OCI-LY3 (cell line): Measurements from ENCODE around the gene SCN8A.

Experiments
- H2AFZ ChIP-seq: fragments of 200-600, 300-600 bp; shearing (Covaris generic); 2 replicates; pipeline ENCODE4 v1.6.0; 2014; ENCODE audit warnings: antibody characterized with exemption, low read depth, low read length
- H3K27ac ChIP-seq: fragments of 200-600, 300-600 bp; sonication (generic); 2 replicates; pipeline ENCODE4 v1.5.1; 2014; ENCODE audit warnings: mild to moderate bottlenecking, low read length, moderate library complexity, mixed read lengths
- H3K27me3 ChIP-seq: fragments of 200-600, 300-600 bp; sonication (generic); 2 replicates; pipeline ENCODE4 v1.6.1; 2014; ENCODE audit warnings: low read depth, low read length, mixed read lengths
- H3K36me3 ChIP-seq: fragments of 200-600, 300-600 bp; sonication (generic); replicated peaks from 2 replicates; pipeline ENCODE3; 2014; ENCODE audit warnings: low read depth, low read length, mixed read lengths
- H3K4me1 ChIP-seq: fragments of 300-600, 200-600 bp; sonication (generic); 2 replicates; pipeline ENCODE4 v1.6.1; 2014; ENCODE audit warnings: low read length, mixed read lengths
- H3K4me2 ChIP-seq: fragments of 200-600, 300-600 bp; sonication (generic); 2 replicates; pipeline ENCODE4 v1.6.1; 2014; ENCODE audit warnings: low read length, mixed read lengths
- H3K4me3 ChIP-seq: fragments of 300-600, 200-600 bp; sonication (generic); 2 replicates; pipeline ENCODE4 v1.5.1; 2014; ENCODE audit warnings: antibody characterized with exemption, mild to moderate bottlenecking, low read length, moderate library complexity
- H3K79me2 ChIP-seq: fragments of 300-600, 200-600 bp; shearing (Covaris generic); 2 replicates; pipeline ENCODE4 v1.6.1; 2014; ENCODE audit warnings: mild to moderate bottlenecking, low read length, mixed read lengths
- H3K9ac ChIP-seq: fragments of 300-600, 200-600 bp; shearing (Covaris generic); 2 replicates; pipeline ENCODE4 v1.6.0; 2014; ENCODE audit warnings: mild to moderate bottlenecking, low read length, moderate library complexity
- H3K9me3 ChIP-seq: fragments of 200-600, 300-600 bp; shearing (Covaris generic); 2 replicates; pipeline ENCODE4 v1.6.1; 2014; ENCODE audit warnings: low read length, mixed read lengths; ENCODE audit not compliant: insufficient read depth
- H4K20me1 ChIP-seq: fragments of 200-600, 300-600 bp; sonication (generic); 2 replicates; pipeline ENCODE4 v1.6.1; 2016; ENCODE audit warnings: low read length, mixed read lengths; ENCODE audit not compliant: insufficient read depth
- EZH2phosphoT487 ChIP-seq: fragments of 200-600 bp; shearing (Covaris generic); IDR thresholded peaks from 2 replicates; pipeline ENCODE4 v1.6.1; 2018; ENCODE audit warnings: antibody characterized with exemption, mixed run types, low read depth
- TF ChIP-seq, protein P1 (sequence below): fragments of 200-600, 300-600 bp; sonication (generic); IDR thresholded peaks from 2 replicates; pipeline ENCODE4 v1.5.1; 2014; ENCODE audit warnings: antibody characterized with exemption, low read length, low read depth

SCN8A gene

DNA sequence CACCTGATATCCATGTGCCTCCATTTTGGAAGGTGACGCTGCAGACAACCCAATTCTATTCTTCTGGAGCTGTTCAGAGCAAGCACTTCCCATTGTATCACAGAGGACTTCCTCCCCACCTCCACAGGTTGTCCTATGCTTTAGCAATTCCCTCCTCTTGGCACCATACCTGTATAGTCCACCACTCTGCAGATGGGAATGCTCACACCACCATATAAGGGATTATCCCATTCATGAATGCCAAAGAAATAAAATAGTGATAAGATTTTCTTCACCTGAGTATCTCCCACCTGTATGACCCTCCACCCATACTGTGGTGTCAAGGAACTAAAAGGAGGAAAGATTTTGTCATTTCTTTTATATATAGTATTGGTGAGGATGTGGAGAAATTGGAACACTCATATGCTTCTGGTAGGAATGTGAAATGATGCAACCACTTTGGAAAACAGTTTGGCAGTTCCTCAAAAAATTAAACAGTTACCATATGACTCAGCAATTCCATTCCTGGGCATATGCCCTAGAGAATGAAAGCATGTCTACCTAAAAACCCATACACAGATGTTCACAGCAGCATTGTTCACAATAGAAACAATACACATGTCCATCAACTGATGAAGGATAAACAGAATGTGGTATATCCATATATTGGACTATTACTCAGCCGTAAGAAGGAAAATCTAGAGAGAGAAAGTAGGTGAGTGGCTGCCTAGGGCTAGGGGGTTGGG, 182.3 kb downstream of the SCN8A start:
- H3K27me3 ChIP-seq: no peaks in the 10 kb centered on the region

DNA sequence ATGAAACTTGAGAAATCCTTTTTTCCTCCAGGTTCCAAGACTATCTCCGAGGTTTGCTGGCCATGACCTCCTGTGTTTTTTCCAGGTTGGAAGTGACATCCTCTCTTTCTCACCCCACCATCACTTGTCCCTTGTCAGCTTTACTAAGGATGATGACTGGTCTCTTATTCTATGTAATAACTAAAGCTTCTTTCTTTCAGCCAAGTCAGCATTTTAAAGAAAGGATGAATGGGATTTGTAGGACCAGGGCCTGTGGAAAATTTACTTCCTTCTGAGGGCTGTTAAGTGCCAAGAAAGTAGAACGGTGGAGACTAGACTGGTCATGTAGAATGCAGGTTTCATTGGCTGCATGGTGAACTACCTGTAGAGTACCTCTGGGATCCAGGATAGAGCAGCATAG, 183.9 kb downstream of the SCN8A start:
- Histone ChIP-seq H3K36me3 (no peaks in the 10 kb centered on the region), H3K79me2 (no peaks in the 10 kb centered on the region), H3K27me3 (no peaks in the 10 kb centered on the region)

More for the DNA sequence above, 182.3 kb downstream of the SCN8A start:
- Histone ChIP-seq H3K4me3 (no peak overlapping the region), H3K9me3 (no peaks in the 10 kb centered on the region), H4K20me1 (no peaks in the 10 kb centered on the region), H3K9ac (no peak overlapping the region), H3K4me2 (no peak overlapping the region), H3K27ac (no peak overlapping the region), H2AFZ (no peak overlapping the region), H3K36me3 (no peaks in the 10 kb centered on the region), H3K4me1 (no peaks in the 10 kb centered on the region), H3K79me2 (no peaks in the 10 kb centered on the region)
- TF ChIP-seq, protein P1, sequence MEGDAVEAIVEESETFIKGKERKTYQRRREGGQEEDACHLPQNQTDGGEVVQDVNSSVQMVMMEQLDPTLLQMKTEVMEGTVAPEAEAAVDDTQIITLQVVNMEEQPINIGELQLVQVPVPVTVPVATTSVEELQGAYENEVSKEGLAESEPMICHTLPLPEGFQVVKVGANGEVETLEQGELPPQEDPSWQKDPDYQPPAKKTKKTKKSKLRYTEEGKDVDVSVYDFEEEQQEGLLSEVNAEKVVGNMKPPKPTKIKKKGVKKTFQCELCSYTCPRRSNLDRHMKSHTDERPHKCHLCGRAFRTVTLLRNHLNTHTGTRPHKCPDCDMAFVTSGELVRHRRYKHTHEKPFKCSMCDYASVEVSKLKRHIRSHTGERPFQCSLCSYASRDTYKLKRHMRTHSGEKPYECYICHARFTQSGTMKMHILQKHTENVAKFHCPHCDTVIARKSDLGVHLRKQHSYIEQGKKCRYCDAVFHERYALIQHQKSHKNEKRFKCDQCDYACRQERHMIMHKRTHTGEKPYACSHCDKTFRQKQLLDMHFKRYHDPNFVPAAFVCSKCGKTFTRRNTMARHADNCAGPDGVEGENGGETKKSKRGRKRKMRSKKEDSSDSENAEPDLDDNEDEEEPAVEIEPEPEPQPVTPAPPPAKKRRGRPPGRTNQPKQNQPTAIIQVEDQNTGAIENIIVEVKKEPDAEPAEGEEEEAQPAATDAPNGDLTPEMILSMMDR: no peak
- no peak for TF ChIP-seq EZH2phosphoT487

DNA sequence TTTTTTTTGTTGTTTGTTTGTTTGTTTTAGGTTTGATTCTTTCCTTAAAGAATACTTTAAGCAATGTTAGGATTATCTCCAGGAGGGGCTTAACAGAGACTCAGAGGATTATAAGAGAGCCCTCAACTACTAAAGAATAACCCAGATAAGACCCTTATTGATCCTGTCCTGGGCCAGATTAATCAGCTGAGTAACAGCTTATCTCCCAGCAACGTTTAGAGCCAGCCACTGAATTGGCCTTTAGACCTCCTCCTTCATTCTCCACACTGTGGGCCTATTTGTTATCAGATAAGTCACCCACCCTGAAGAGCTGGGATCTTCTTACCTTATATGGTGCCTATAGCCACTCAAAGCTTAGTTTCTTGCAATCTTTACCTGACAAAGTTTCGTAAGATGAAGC, 186.4 kb downstream of the SCN8A start:
- H2AFZ ChIP-seq: no peak overlapping the region
- H3K27ac ChIP-seq: no peak overlapping the region
- no peaks in the 10 kb centered on the region for H4K20me1 ChIP-seq
- H3K36me3 ChIP-seq: no peaks in the 10 kb centered on the region
- H3K79me2 ChIP-seq: no peaks in the 10 kb centered on the region
- H3K4me3 ChIP-seq: no peak overlapping the region
- no peak overlapping the region for H3K9ac ChIP-seq
- TF ChIP-seq EZH2phosphoT487: no peak
- TF ChIP-seq, protein P1: no peak
- H3K4me1 ChIP-seq: peaks cover 12% of the 10 kb centered on the region
- H3K9me3 ChIP-seq: no peaks in the 10 kb centered on the region
- H3K27me3 ChIP-seq: no peaks in the 10 kb centered on the region
- H3K4me2 ChIP-seq: no peak overlapping the region

More for the DNA sequence above, 183.9 kb downstream of the SCN8A start:
- no peaks in the 10 kb centered on the region for H3K9me3 ChIP-seq
- H3K4me1 ChIP-seq: peaks cover under 1% of the 10 kb centered on the region; the same call in 1 of the 2 replicates
- no peak overlapping the region for H3K9ac ChIP-seq
- H3K27ac ChIP-seq: no peak overlapping the region
- H4K20me1 ChIP-seq: no peaks in the 10 kb centered on the region
- H2AFZ ChIP-seq: no peak overlapping the region
- H3K4me3 ChIP-seq: no peak overlapping the region
- H3K4me2 ChIP-seq: no peak overlapping the region
- TF ChIP-seq, protein P1: no peak
- no peak for TF ChIP-seq EZH2phosphoT487

DNA sequence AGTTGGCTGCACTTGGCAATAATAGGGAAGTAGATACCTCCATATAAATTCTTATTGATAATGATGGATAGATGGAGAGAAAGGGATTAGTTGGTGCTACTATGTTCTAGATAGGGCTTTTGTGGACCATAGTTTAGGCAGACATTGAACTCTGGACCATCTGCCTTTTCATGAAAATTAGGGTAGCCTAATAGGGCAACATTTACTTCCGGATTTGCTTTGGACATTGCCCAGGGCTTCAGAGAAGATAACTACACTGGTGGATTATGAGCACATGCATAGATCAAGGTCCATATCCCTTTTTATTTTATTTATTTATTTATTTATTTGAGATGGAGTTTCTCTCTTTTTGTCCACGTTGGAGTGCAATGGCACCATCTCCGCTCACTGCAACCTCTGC, 186.9 kb downstream of the SCN8A start:
- no peak overlapping the region for H3K4me3 ChIP-seq
- TF ChIP-seq EZH2phosphoT487: no peak
- TF ChIP-seq, protein P1: no peak
- H2AFZ ChIP-seq: no peak overlapping the region
- H3K36me3 ChIP-seq: no peaks in the 10 kb centered on the region
- H3K79me2 ChIP-seq: no peaks in the 10 kb centered on the region
- no peak overlapping the region for H3K27ac ChIP-seq
- H4K20me1 ChIP-seq: no peaks in the 10 kb centered on the region
- H3K9ac ChIP-seq: no peak overlapping the region
- H3K9me3 ChIP-seq: no peaks in the 10 kb centered on the region
- no peak overlapping the region for H3K4me2 ChIP-seq
- peaks cover 12% of the 10 kb centered on the region for H3K4me1 ChIP-seq
- H3K27me3 ChIP-seq: no peaks in the 10 kb centered on the region
